Heart left ventricle (tissue), 16 donors: ENCODE data around the gene SIAE. TPM values are rescaled to one million over a fixed set of nuclear protein-coding genes. Genes with fewer than 3 reads are reported as not detected.

ENCODE experiments used
- ATAC-seq, 4 donors: fragments of 200-7000 bp; cut with Tn5 transposase; one replicate each; pipeline ENCODE4 v1.9.1; 2020 to 2022; ENCODE audit warnings: moderate library complexity in 4 of 4, mild to moderate bottlenecking in 3 of 4, moderate number of reproducible peaks in 1 of 4
- DNase-seq, 5 donors: peaks; one replicate each; pipeline ENCODE4 v3.0.0-alpha.2; 2020
- H3K27ac ChIP-seq, 12 donors: fragments of 200-600 bp; sonication (generic) in 4 of 12; one replicate each; pipeline versions ENCODE4 v1.5.0 to v1.8.0; 2016 to 2022; ENCODE audit warnings: mild to moderate bottlenecking in 2 of 12
- H3K27me3 ChIP-seq, 9 donors: fragments of 200-600 bp; sonication (generic) in 2 of 9; one replicate each; pipeline versions ENCODE4 v1.5.1 to v1.8.0; 2016 to 2022; ENCODE audit warnings: mild to moderate bottlenecking in 3 of 9
- H3K36me3 ChIP-seq, 9 donors: fragments of 200-600 bp; sonication (generic) in 2 of 9; one replicate each; pipeline versions ENCODE4 v1.5.0 to v1.8.0; 2018 to 2022; ENCODE audit warnings: mild to moderate bottlenecking in 2 of 9
- H3K4me1 ChIP-seq, 12 donors: fragments of 200-600 bp; sonication (generic) in 4 of 12; one replicate each; pipeline versions ENCODE4 v1.5.0 to v1.8.0; 2016 to 2022; ENCODE audit warnings: mild to moderate bottlenecking in 3 of 12
- H3K4me3 ChIP-seq, 12 donors: fragments of 200-600 bp; sonication (generic) in 4 of 12; one replicate each; pipeline versions ENCODE4 v1.5.0 to v1.8.0; 2017 to 2022; ENCODE audit warnings: mild to moderate bottlenecking in 9 of 12, moderate library complexity in 4 of 12
- H3K9me3 ChIP-seq, 12 donors: fragments of 200-600 bp; sonication (generic) in 4 of 12; one replicate each; pipeline versions ENCODE4 v1.5.0 to v1.8.0; 2016 to 2022; ENCODE audit warnings: mild to moderate bottlenecking in 1 of 12
- CTCF ChIP-seq, 12 donors: fragments of 200-600 bp; sonication (generic) in 4 of 12; IDR thresholded peaks; one replicate each; pipeline versions ENCODE4 v1.5.0 to v1.8.0; 2018 to 2022; ENCODE audit warnings: antibody characterized with exemption in 12 of 12, mild to moderate bottlenecking in 5 of 12
- POLR2A ChIP-seq, 2 donors: fragments of 450-650 bp; IDR thresholded peaks; one replicate each; pipeline ENCODE4 v1.6.1; 2017; ENCODE audit warnings: antibody characterized with exemption in 2 of 2, mild to moderate bottlenecking in 2 of 2, moderate library complexity in 2 of 2
- WGBS, 4 donors: extraction: QIAGEN DNeasy Blood & Tissue Kit in 2 of 4; methylation state at CpG; one replicate each; pipeline versions ENCODE4 v1.1.5 to v1.1.7; 2013 to 2018; 5-methylcytosine and 5-hydroxymethylcytosine counted together
- intact Hi-C, 10 donors: fragments of 100-400 bp; cut with DNase I; formaldehyde crosslinking; loops; one replicate each; pipeline versions ENCODE4 v1.11.1 to v1.14.2; 2022
- polyA plus RNA-seq, 2 donors: library from polyadenylated mRNA; stranded (reverse); fragments of 200-250 nt; gene quantifications; one replicate each; pipeline ENCODE4 v1.2.3, GENCODE V29; 2013
- total RNA-seq, 9 donors: library from RNA; depleted of rRNA in 2 of 9; stranded (reverse); fragments of >200 nt in 2 of 9; fragmentation: NEBNext Ultra II Directional in 3 of 9; extraction: Animal tissue kit (Norgen Biotek cat#: 25700) in 3 of 9; gene quantifications; one replicate each; pipeline versions ENCODE4 v1.1.0 to v1.2.4, GENCODE V29; 2016 to 2023
- donor health status: ischemic (EF 13 %, LVEDD 7.1; RV severe dilation, severe dysfunction).
- donor health status: healthy with polysubstance abuse.
- donor health status: DM: no; HTN: yes; CAD: no.
- donor health status: DM: no; HTN: no; CAD: no.
- donor health status: ischemic (EF 25% LVEDD 6.9; RV normal size, moderate dysfunction).
- donor health status: ischemic (EF 25% LVEDD 5.7; RV mildly dilated, moderate dysfunction).
- donor health status: healthy.
- donor health status: DM: yes; HTN: yes; CAD: no.
- donor health status: ischemic (EF 35%, LVEDD 5.7; RV mildly dilated, moderate dysfunction).
- donor health status: nonischemic (EF 11% LVEDD 7.7; RV severe dilation, severe dysfunction).
- donor health status: DM: yes; HTN: yes; CAD: no.
- donor health status: PGD.
- donor health status: ischemic (EF 29% LVEDD 5.4; RV normal size, mild dysfunction).
- donor health status: nonischemic (EF 23%, LVEDD 6.1; RV moderate dilation, normal function).

Gene SIAE
- total and polyA plus RNA-seq, 11 donors = 24.2 to 87.8 (median 56.7) TPM

- H3K9me3 ChIP-seq = peaks cover 0 to 20% (median 11%) of the 10 kb centered on the region in 12 donors
- TF ChIP-seq CTCF (IDR thresholded peaks at IDR 0.05) (no peak), POLR2A (IDR thresholded peaks at IDR 0.05) (no peak)
- no peaks in the 10 kb centered on the region for H3K27me3 ChIP-seq
- ATAC-seq (no peak), DNase-seq (no peak)
- 86 to 88% (median 86%) methylated on average over 5 of the region's 5 CpGs for WGBS, 4 donors
- intact Hi-C loops = loop anchor here in 4 of 10 donors (5.0 kb wide), 2 partner anchors 39 to 54 kb away; no protein-coding TSS in a partner anchor
- H3K36me3 ChIP-seq = no peaks in the 10 kb centered on the region
- no peak overlapping the region for H3K4me3 ChIP-seq
- H3K4me1 ChIP-seq = peaks cover 0 to 31% (median 16%) of the 10 kb centered on the region in 12 donors
- H3K27ac ChIP-seq = no peak overlapping the region
Observed at GRCh38 chr11:124678416-124678815, 4.9 kb upstream of the SIAE start.

- H3K4me1 ChIP-seq = peaks cover 0 to 43% (median 26%) of the 10 kb centered on the region in 12 donors
- H3K36me3 ChIP-seq = no peaks in the 10 kb centered on the region
- H3K27ac ChIP-seq = peak overlapping the region in 11 of 12 donors; percentile 13 to 76 (median 53)
- 17 to 34% (median 20%) methylated on average over 2 of the region's 2 CpGs for WGBS, 4 donors
- H3K4me3 ChIP-seq = no peak overlapping the region
- peaks cover 0 to 3% (median 0%) of the 10 kb centered on the region in 12 donors for H3K9me3 ChIP-seq
- no peaks in the 10 kb centered on the region for H3K27me3 ChIP-seq
- TF ChIP-seq CTCF (IDR thresholded peaks at IDR 0.05) = no peak
- TF ChIP-seq POLR2A (IDR thresholded peaks at IDR 0.05) = no peak
- peak in 3 of 4 donors; percentile 25 to 51 (median 38) for ATAC-seq
- intact Hi-C loops = loop anchor here in 4 of 10 donors (5.0 kb wide), 2 partner anchors 41 to 56 kb away; no protein-coding TSS in a partner anchor
- DNase-seq = peak in 3 of 5 donors; percentile 29 to 54 (median 33)
Observed at GRCh38 chr11:124676386-124676785, 2.8 kb upstream of the SIAE start.

- 88 to 97% (median 91%) methylated on average over 5 of the region's 5 CpGs for WGBS, 4 donors
- ATAC-seq (no peak), DNase-seq (no peak)
- TF ChIP-seq CTCF (IDR thresholded peaks at IDR 0.05) = no peak
- Histone ChIP-seq H3K4me1 (peaks cover 0 to 43% (median 26%) of the 10 kb centered on the region in 12 donors), H3K4me3 (peak overlapping the region in 9 of 12 donors; percentile 65 to 85 (median 79)), H3K36me3 (no peaks in the 10 kb centered on the region), H3K27ac (peak overlapping the region in 9 of 12 donors; percentile 77 to 93 (median 88)), H3K27me3 (no peaks in the 10 kb centered on the region), H3K9me3 (no peaks in the 10 kb centered on the region)
- intact Hi-C loops = loop anchor here in 5 of 10 donors (2.0 to 5.0 kb wide), 4 partner anchors 44 to 123 kb away; partner anchors contain the start of gene ESAM (in 1 of the 5)
Observed at GRCh38 chr11:124674571-124674970, 1.0 kb upstream of the SIAE start.

GRCh38 chr11:124674168-124674517 lies 604 bp upstream of the SIAE start:
- no peaks in the 10 kb centered on the region for H3K9me3 ChIP-seq
- ATAC-seq (no peak), DNase-seq (peak in 1 of 5 donors; percentile 56)
- peaks cover 0 to 45% (median 26%) of the 10 kb centered on the region in 12 donors for H3K4me1 ChIP-seq
- intact Hi-C loops = loop anchor here in 5 of 10 donors (2.0 to 5.0 kb wide), 4 partner anchors 45 to 123 kb away; partner anchors contain the start of gene ESAM (in 1 of the 5)
- no peaks in the 10 kb centered on the region for H3K36me3 ChIP-seq
- H3K4me3 ChIP-seq = peak overlapping the region; percentile 64 to 85 (median 76)
- no peaks in the 10 kb centered on the region for H3K27me3 ChIP-seq
- peak overlapping the region; percentile 60 to 93 (median 88) for H3K27ac ChIP-seq
- TF ChIP-seq POLR2A (IDR thresholded peaks at IDR 0.05) (no peak), CTCF (IDR thresholded peaks at IDR 0.05) (no peak)
- 26 to 40% (median 36%) methylated on average over 18 of the region's 18 CpGs for WGBS, 4 donors
